HUDEP-2 (cell line): Measurements from ENCODE around the gene APOBEC2.
A peak's percentile ranks its signal among the peaks of the same experiment; 100 is the strongest.

Source experiments
- DNase-seq, 76 experiments: peaks; one replicate each; lab custom pipeline; 2025; ENCODE audit not compliant: unreplicated experiment in 76 of 76; lab: John Stamatoyannopoulos, UW

The APOBEC2 gene

GRCh38 chr6:41056768-41057490 lies 3.9 kb downstream of the APOBEC2 start:
- peak in 2 of 76 experiments; percentile 17 to 18 for DNase-seq

- DNase-seq = no peak
Observed at GRCh38 chr6:41058783-41059181, 5.8 kb downstream of the APOBEC2 start.

- no peak for DNase-seq
Observed at GRCh38 chr6:41059556-41059955, 6.6 kb downstream of the APOBEC2 start.

- DNase-seq = no peak
Observed at GRCh38 chr6:41061196-41061726, 8.3 kb downstream of the APOBEC2 start.

GRCh38 chr6:41062056-41062455 lies 9.1 kb downstream of the APOBEC2 start:
- DNase-seq = no peak

- DNase-seq = peak in 1 of 76 experiments; percentile 23
Observed at GRCh38 chr6:41063884-41064285, 10.9 kb downstream of the APOBEC2 start.

- no peak for DNase-seq
Observed at GRCh38 chr6:41064841-41065240, 11.8 kb downstream of the APOBEC2 start.

GRCh38 chr6:41065550-41066026 lies 12.6 kb downstream of the APOBEC2 start:
- peak in 1 of 76 experiments; percentile 16 for DNase-seq

GRCh38 chr6:41066867-41067304 lies 13.9 kb downstream of the APOBEC2 start:
- peak in 63 of 76 experiments; percentile 18 to 80 (median 60) for DNase-seq

- peak in 4 of 76 experiments; percentile 42 to 77 (median 66) for DNase-seq
Observed at GRCh38 chr6:41071501-41071922, 18.5 kb downstream of the APOBEC2 start.

- DNase-seq = peak; percentile 55 to 100 (median 100)
Observed at GRCh38 chr6:41071923-41072835, 19.2 kb downstream of the APOBEC2 start, which contains the start of gene OARD1. Gene OARD1 (minus strand): TSS chr6:41072356. CDS start chr6:41071634, 722 bp downstream.

GRCh38 chr6:41072836-41073202 lies 19.8 kb downstream of the APOBEC2 start, which contains the start of gene NFYA:
Gene NFYA (plus strand): TSS chr6:41072974. CDS start chr6:41079090, 6,116 bp downstream.
- peak in 60 of 76 experiments; percentile 99 to 100 (median 100) for DNase-seq

GRCh38 chr6:41073203-41073967 lies 20.4 kb downstream of the APOBEC2 start:
- peak in 73 of 76 experiments; percentile 48 to 93 (median 83) for DNase-seq

- DNase-seq = peak in 3 of 76 experiments; percentile 22 to 44 (median 32)
Observed at GRCh38 chr6:41073968-41074691, 21.1 kb downstream of the APOBEC2 start.

- no peak for DNase-seq
Observed at GRCh38 chr6:41074692-41075436, 21.9 kb downstream of the APOBEC2 start.

GRCh38 chr6:41075651-41076626 lies 22.9 kb downstream of the APOBEC2 start:
- no peak for DNase-seq

GRCh38 chr6:41077536-41077935 lies 24.5 kb downstream of the APOBEC2 start:
- no peak for DNase-seq
